Measurements from ENCODE around the gene AURKAIP1. TPM values are rescaled to one million over a fixed set of nuclear protein-coding genes. Genes with fewer than 3 reads are reported as not detected.

The AURKAIP1 gene
- polyA plus RNA-seq, 1 of the 3 experiments (the other 2 are of a cell fraction), result 214 TPM

- TF ChIP-seq RXRA (IDR thresholded peaks at IDR 0.05; ENCODE audit: borderline replicate concordance, low read depth) (no peak), GABPA (IDR thresholded peaks at IDR 0.05; ENCODE audit: low read depth) (no peak), NRF1 (IDR thresholded peaks at IDR 0.05; ENCODE audit: low read depth, low read length) (no peak), USF2 (IDR thresholded peaks at IDR 0.05; ENCODE audit: borderline replicate concordance, low read depth, low read length) (no peak), MXI1 (IDR thresholded peaks at IDR 0.05; ENCODE audit: low read depth, low read length) (no peak), PBX3 (IDR thresholded peaks at IDR 0.05) (no peak), IRF3 (IDR thresholded peaks at IDR 0.05; ENCODE audit: low read depth, low read length) (no peak), FOSL2 (IDR thresholded peaks at IDR 0.05; ENCODE audit: borderline replicate concordance, low read depth) (no peak), POLR2AphosphoS5 (IDR thresholded peaks at IDR 0.05; ENCODE audit: low read depth, low read length) (no peak), MAX (IDR thresholded peaks at IDR 0.05; ENCODE audit: low read depth) (no peak)
Observed at GRCh38 chr1:1343811-1344421, 31.1 kb downstream of the AURKAIP1 start (continued).

- Histone ChIP-seq H3K4me2 (no peak overlapping the region), H3K27ac (ENCODE audit: low read depth in 2 of 2, low read length in 1 of 2) (no peak overlapping the region), H3K4me1 (ENCODE audit: control insufficient read depth in 1 of 2, insufficient read depth in 2 of 2, low read depth in 1 of 2, low read length in 1 of 2) (peaks cover 0 to 12% of the 10 kb centered on the region in 2 experiments; a peak in 1 of 4 replicates), H2AFZ (ENCODE audit: low read depth) (no peak overlapping the region), H3K9ac (no peak overlapping the region), H3K27me3 (ENCODE audit: insufficient read depth) (no peaks in the 10 kb centered on the region), H3K36me3 (replicated peaks in 1 of 2; ENCODE audit: control insufficient read depth in 1 of 2, insufficient read depth in 2 of 2, low read length in 1 of 2) (peaks cover 0 to 15% of the 10 kb centered on the region in 2 experiments), H3K79me2 (ENCODE audit: insufficient read depth) (peaks cover 35% of the 10 kb centered on the region), H4K20me1 (ENCODE audit: insufficient read depth) (peaks cover 45% of the 10 kb centered on the region), H3K9me2 (no peaks in the 10 kb centered on the region), H3K4me3 (ENCODE audit: low read depth in 2 of 2, low read length in 1 of 2) (no peak overlapping the region), H3K9me3 (no peaks in the 10 kb centered on the region), H3F3A (replicated peaks; ENCODE audit: insufficient read depth) (no peaks in the 10 kb centered on the region)
- 96% methylated on average over 10 of the region's 18 CpGs for WGBS (ENCODE audit: low lambda C conversion rate)
- no peak for DNase-seq
- ChIA-PET POLR2A (no interaction called here), CTCF (interaction anchor here (1.0 to 4.8 kb wide), 4 partner anchors 7 to 33 kb away, joined by 3 to 34 read pairs (median 10); partner anchors contain the start of gene TAS1R3)
- TF ChIP-seq RXRA (IDR thresholded peaks at IDR 0.05; ENCODE audit: borderline replicate concordance, low read depth) (no peak), REST (IDR thresholded peaks at IDR 0.05; ENCODE audit: low read depth, low read length) (no peak), FOXJ3 (CRISPR knock-in tag; IDR thresholded peaks at IDR 0.05) (no peak), TAF1 (IDR thresholded peaks at IDR 0.05; ENCODE audit: borderline replicate concordance, low read depth, low read length) (no peak), YY1 (IDR thresholded peaks at IDR 0.05; ENCODE audit: low read depth) (no peak), EZH2phosphoT487 (IDR thresholded peaks at IDR 0.05; ENCODE audit: borderline replicate concordance, low read depth) (no peak), EP300 (IDR thresholded peaks at IDR 0.05; ENCODE audit: borderline replicate concordance in 1 of 2, low read depth in 1 of 2, low read length in 1 of 2) (no peak), JUND (IDR thresholded peaks at IDR 0.05) (no peak), IRF3 (IDR thresholded peaks at IDR 0.05; ENCODE audit: low read depth, low read length) (no peak), GABPA (IDR thresholded peaks at IDR 0.05; ENCODE audit: low read depth) (no peak), ZBTB33 (IDR thresholded peaks at IDR 0.05; ENCODE audit: borderline replicate concordance, low read depth) (no peak)
Observed at GRCh38 chr1:1342584-1343115, 32.4 kb downstream of the AURKAIP1 start.
